Endothelial cell of umbilical vein (primary cell): Measurements from ENCODE around the gene FAM53A.

ENCODE experiments used
- EZH2 ChIP-seq: IDR thresholded peaks from 2 replicates; pipeline ENCODE4 v1.6.1; 2012; ENCODE audit warnings: borderline replicate concordance, low read depth, mild to moderate bottlenecking, moderate library complexity, low read length, inconsistent platforms; ENCODE audit not compliant: severe bottlenecking
- GATA2 ChIP-seq: IDR thresholded peaks from 2 replicates; pipeline ENCODE4 v1.7.0; 2011; ENCODE audit warnings: low read depth, mild to moderate bottlenecking, moderate library complexity, mixed read lengths, low read length; ENCODE audit not compliant: insufficient read length, insufficient read depth
- MYC ChIP-seq: IDR thresholded peaks from one replicate; pipeline ENCODE4 v1.6.1; 2011; ENCODE audit warnings: mild to moderate bottlenecking, low read depth, low read length
- POLR2A ChIP-seq: IDR thresholded peaks from 2 replicates; pipeline ENCODE4 v1.6.1; 2012; ENCODE audit warnings: low read depth, mild to moderate bottlenecking, control low read depth, low read length
- POLR2AphosphoS5 ChIP-seq: IDR thresholded peaks from 2 replicates; pipeline ENCODE4 v1.6.1; 2012; ENCODE audit warnings: low read depth, mild to moderate bottlenecking, control low read depth, low read length, moderate library complexity; ENCODE audit not compliant: insufficient read depth
- TF ChIP-seq, protein P1 (sequence below), 2 donors: IDR thresholded peaks; 1 replicate in 1 of 2; 2 replicates in 1 of 2; pipeline ENCODE4 v1.5.1; 2011; ENCODE audit warnings: low read length in 2 of 2, mild to moderate bottlenecking in 2 of 2, moderate library complexity in 2 of 2, control low read depth in 1 of 2, inconsistent platforms in 1 of 2, low read depth in 1 of 2; ENCODE audit not compliant: insufficient read depth in 1 of 2; ENCODE audit errors: extremely low read depth in 1 of 2

DNA sequence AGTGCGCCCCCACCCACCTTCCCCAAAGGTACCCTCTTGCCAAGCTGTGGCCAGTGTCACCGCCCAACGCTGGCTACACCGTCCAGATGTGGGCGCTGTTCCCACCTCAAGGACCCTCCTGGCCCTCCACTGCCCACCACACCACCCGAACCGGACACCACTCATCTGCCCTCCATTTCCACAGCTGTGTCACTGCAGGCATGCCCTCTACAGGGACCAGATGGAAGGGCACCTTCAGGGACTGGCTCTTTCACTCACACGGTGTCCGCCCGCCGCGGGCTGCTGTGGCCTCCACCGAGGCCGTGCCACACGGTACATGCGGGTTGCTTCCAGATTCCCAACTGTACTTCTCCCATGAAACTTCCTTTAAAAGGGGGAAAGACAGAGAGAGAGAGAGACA lies 87.7 kb downstream of the FAM53A start:
- TF ChIP-seq, protein P1, sequence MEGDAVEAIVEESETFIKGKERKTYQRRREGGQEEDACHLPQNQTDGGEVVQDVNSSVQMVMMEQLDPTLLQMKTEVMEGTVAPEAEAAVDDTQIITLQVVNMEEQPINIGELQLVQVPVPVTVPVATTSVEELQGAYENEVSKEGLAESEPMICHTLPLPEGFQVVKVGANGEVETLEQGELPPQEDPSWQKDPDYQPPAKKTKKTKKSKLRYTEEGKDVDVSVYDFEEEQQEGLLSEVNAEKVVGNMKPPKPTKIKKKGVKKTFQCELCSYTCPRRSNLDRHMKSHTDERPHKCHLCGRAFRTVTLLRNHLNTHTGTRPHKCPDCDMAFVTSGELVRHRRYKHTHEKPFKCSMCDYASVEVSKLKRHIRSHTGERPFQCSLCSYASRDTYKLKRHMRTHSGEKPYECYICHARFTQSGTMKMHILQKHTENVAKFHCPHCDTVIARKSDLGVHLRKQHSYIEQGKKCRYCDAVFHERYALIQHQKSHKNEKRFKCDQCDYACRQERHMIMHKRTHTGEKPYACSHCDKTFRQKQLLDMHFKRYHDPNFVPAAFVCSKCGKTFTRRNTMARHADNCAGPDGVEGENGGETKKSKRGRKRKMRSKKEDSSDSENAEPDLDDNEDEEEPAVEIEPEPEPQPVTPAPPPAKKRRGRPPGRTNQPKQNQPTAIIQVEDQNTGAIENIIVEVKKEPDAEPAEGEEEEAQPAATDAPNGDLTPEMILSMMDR (IDR thresholded peaks at IDR 0.05; ENCODE audit: extremely low read depth in 1 of 2, insufficient read depth in 1 of 2, low read depth in 1 of 2, low read length in 2 of 2): no peak
- TF ChIP-seq MYC: no peak
- TF ChIP-seq POLR2A: no peak
- TF ChIP-seq POLR2AphosphoS5: no peak
- no peak for TF ChIP-seq EZH2
- TF ChIP-seq GATA2: no peak
